T-helper 17 cell (primary cell): Measurements from ENCODE around the gene CRHR1. TPM values are rescaled to one million over a fixed set of nuclear protein-coding genes. Genes with fewer than 3 reads are reported as not detected.
"Not testable (repeated sequence)": the region's sequence is repeated elsewhere in the genome, so short reads cannot be mapped to it uniquely, and the experiment has no call there.

Experiments used
- ATAC-seq: fragments of 150-1000 bp; cut with Tn5 transposase; 2 replicates; pipeline ENCODE4 v1.10.0; 2021; ENCODE audit warnings: mild to moderate bottlenecking, moderate library complexity
- DNase-seq, 3 donors: peaks; one replicate each; pipeline versions ENCODE4 v3.0.0 to v3.0.0-alpha.2; 2020 to 2021
- H3K9me3 ChIP-seq: one replicate; pipeline ENCODE4 v1.7.0; 2013; ENCODE audit warnings: low read length, mild to moderate bottlenecking; ENCODE audit not compliant: control insufficient read depth, poor library complexity, severe bottlenecking
- H3K27ac Mint-ChIP-seq: one replicate; pipeline ENCODE4 v1.8.0; 2022; ENCODE audit warnings: mild to moderate bottlenecking, moderate library complexity, mixed read lengths
- H3K27me3 Mint-ChIP-seq: one replicate; pipeline ENCODE4 v1.8.0; 2022; ENCODE audit warnings: mixed read lengths
- H3K36me3 Mint-ChIP-seq: one replicate; pipeline ENCODE4 v1.8.0; 2022; ENCODE audit warnings: low read depth, mixed read lengths
- H3K4me1 Mint-ChIP-seq: one replicate; pipeline ENCODE4 v1.8.0; 2022; ENCODE audit warnings: mild to moderate bottlenecking, mixed read lengths
- H3K4me3 Mint-ChIP-seq: one replicate; pipeline ENCODE4 v1.8.0; 2022; ENCODE audit warnings: mild to moderate bottlenecking, moderate library complexity, mixed read lengths
- total RNA-seq, 4 donors: library from RNA in 2 of 4; stranded (reverse) in 2 of 4; gene quantifications; one replicate each; pipeline ENCODE4 v1.2.3 and lab custom pipeline; 2022 to 2026

Gene CRHR1
- total RNA-seq (not detected), total RNA-seq (lab: John Stamatoyannopoulos, UW) (0 reads per million in 2 donors)

- H3K27me3 Mint-ChIP-seq = peaks cover 73% of the 10 kb centered on the region
- H3K36me3 Mint-ChIP-seq = peaks cover 5% of the 10 kb centered on the region
- ATAC-seq (no peak), DNase-seq (no peak)
- H3K9me3 ChIP-seq = no peaks in the 10 kb centered on the region
- H3K27ac Mint-ChIP-seq = no peak within 1 kb of the TSS
- H3K4me3 Mint-ChIP-seq = peak within 1 kb of the TSS; percentile 89
- H3K4me1 Mint-ChIP-seq = peaks cover 5% of the 10 kb centered on the region
Observed at GRCh38 chr17:45784293-45784740, at the start of gene CRHR1. CRHR1 (plus strand) TSS chr17:45784320; CDS start chr17:45784545, 225 bp downstream.

- Mint-ChIP-seq H3K36me3 (peaks cover 2% of the 10 kb centered on the region), H3K27ac (no peak overlapping the region), H3K4me1 (no peaks in the 10 kb centered on the region), H3K4me3 (no peak overlapping the region), H3K27me3 (peaks cover 27% of the 10 kb centered on the region)
- ATAC-seq (no peak), DNase-seq (no peak)
- H3K9me3 ChIP-seq = no peaks in the 10 kb centered on the region
Observed at GRCh38 chr17:45734598-45734997, 49.5 kb upstream of the CRHR1 start.

- Mint-ChIP-seq H3K27ac (no peak overlapping the region), H3K4me3 (no peak overlapping the region), H3K27me3 (peaks cover 36% of the 10 kb centered on the region), H3K4me1 (no peaks in the 10 kb centered on the region), H3K36me3 (peaks cover 2% of the 10 kb centered on the region)
- H3K9me3 ChIP-seq = no peaks in the 10 kb centered on the region
- ATAC-seq (no peak), DNase-seq (no peak)
Observed at GRCh38 chr17:45735488-45735887, 48.6 kb upstream of the CRHR1 start.

- no peak overlapping the region for H3K27ac Mint-ChIP-seq
- peaks cover 2% of the 10 kb centered on the region for H3K4me1 Mint-ChIP-seq
- peaks cover 62% of the 10 kb centered on the region for H3K27me3 Mint-ChIP-seq
- no peaks in the 10 kb centered on the region for H3K9me3 ChIP-seq
- no peak for ATAC-seq
- no peak for DNase-seq
- H3K36me3 Mint-ChIP-seq = peaks cover 2% of the 10 kb centered on the region
- no peak overlapping the region for H3K4me3 Mint-ChIP-seq
Observed at GRCh38 chr17:45739786-45740185, 44.3 kb upstream of the CRHR1 start.

- Mint-ChIP-seq H3K4me3 (peak overlapping the region; percentile 45), H3K4me1 (peaks cover 2% of the 10 kb centered on the region), H3K27ac (no peak overlapping the region), H3K27me3 (peaks cover 58% of the 10 kb centered on the region), H3K36me3 (no peaks in the 10 kb centered on the region)
- H3K9me3 ChIP-seq = no peaks in the 10 kb centered on the region
- DNase-seq = no peak
- ATAC-seq = no peak
Observed at GRCh38 chr17:45740553-45741330, 43.4 kb upstream of the CRHR1 start.

- DNase-seq (no peak), ATAC-seq (no peak)
- H3K27ac Mint-ChIP-seq = no peak overlapping the region
- H3K27me3 Mint-ChIP-seq = peaks cover 61% of the 10 kb centered on the region
- H3K4me1 Mint-ChIP-seq = peaks cover 2% of the 10 kb centered on the region
- no peaks in the 10 kb centered on the region for H3K36me3 Mint-ChIP-seq
- no peaks in the 10 kb centered on the region for H3K9me3 ChIP-seq
- H3K4me3 Mint-ChIP-seq = no peak overlapping the region
Observed at GRCh38 chr17:45742251-45742650, 41.9 kb upstream of the CRHR1 start.

- no peak for ATAC-seq
- no peak overlapping the region for H3K4me3 Mint-ChIP-seq
Observed at GRCh38 chr17:45743626-45744326, 40.3 kb upstream of the CRHR1 start.

GRCh38 chr17:45744826-45745225 lies 39.3 kb upstream of the CRHR1 start:
- H3K36me3 Mint-ChIP-seq, H3K27ac Mint-ChIP-seq, H3K4me1 Mint-ChIP-seq, ATAC-seq, DNase-seq, H3K4me3 Mint-ChIP-seq, H3K9me3 ChIP-seq: not testable (repeated sequence)
- peaks cover 49% of the 10 kb centered on the region for H3K27me3 Mint-ChIP-seq

More at GRCh38 chr17:45743626-45744326, 40.3 kb upstream of the CRHR1 start:
- no peaks in the 10 kb centered on the region for H3K9me3 ChIP-seq
- Mint-ChIP-seq H3K4me1 (peaks cover 2% of the 10 kb centered on the region), H3K27me3 (peaks cover 48% of the 10 kb centered on the region), H3K36me3 (no peaks in the 10 kb centered on the region), H3K27ac (no peak overlapping the region)
- no peak for DNase-seq

- no peaks in the 10 kb centered on the region for H3K36me3 Mint-ChIP-seq
- no peak overlapping the region for H3K27ac Mint-ChIP-seq
- no peak overlapping the region for H3K4me3 Mint-ChIP-seq
- DNase-seq = no peak
- H3K9me3 ChIP-seq = no peaks in the 10 kb centered on the region
- H3K27me3 Mint-ChIP-seq = peaks cover 50% of the 10 kb centered on the region
- no peak for ATAC-seq
- peaks cover 2% of the 10 kb centered on the region for H3K4me1 Mint-ChIP-seq
Observed at GRCh38 chr17:45745601-45746494, 38.3 kb upstream of the CRHR1 start.

- H3K9me3 ChIP-seq = no peaks in the 10 kb centered on the region
- ATAC-seq = no peak
- H3K4me1 Mint-ChIP-seq = no peaks in the 10 kb centered on the region
- no peaks in the 10 kb centered on the region for H3K36me3 Mint-ChIP-seq
- DNase-seq = no peak
- H3K27me3 Mint-ChIP-seq = peaks cover 58% of the 10 kb centered on the region
- H3K4me3 Mint-ChIP-seq = no peak overlapping the region
- H3K27ac Mint-ChIP-seq = no peak overlapping the region
Observed at GRCh38 chr17:45747911-45748310, 36.2 kb upstream of the CRHR1 start.

- DNase-seq (no peak), ATAC-seq (no peak)
- H3K4me3 Mint-ChIP-seq = no peak overlapping the region
- peaks cover 57% of the 10 kb centered on the region for H3K27me3 Mint-ChIP-seq
- no peaks in the 10 kb centered on the region for H3K9me3 ChIP-seq
- no peak overlapping the region for H3K27ac Mint-ChIP-seq
- no peaks in the 10 kb centered on the region for H3K36me3 Mint-ChIP-seq
- H3K4me1 Mint-ChIP-seq = no peaks in the 10 kb centered on the region
Observed at GRCh38 chr17:45748731-45749310, 35.3 kb upstream of the CRHR1 start.

- no peak overlapping the region for H3K27ac Mint-ChIP-seq
- no peak for DNase-seq
- peaks cover 57% of the 10 kb centered on the region for H3K27me3 Mint-ChIP-seq
- no peak for ATAC-seq
- H3K4me1 Mint-ChIP-seq = no peaks in the 10 kb centered on the region
- no peaks in the 10 kb centered on the region for H3K36me3 Mint-ChIP-seq
- H3K4me3 Mint-ChIP-seq = no peak overlapping the region
- no peaks in the 10 kb centered on the region for H3K9me3 ChIP-seq
Observed at GRCh38 chr17:45749831-45750335, 34.2 kb upstream of the CRHR1 start.
